ENCODE data around the gene COASY.
"Not testable (repeated sequence)": the region's sequence is repeated elsewhere in the genome, so short reads cannot be mapped to it uniquely, and the experiment has no call there.

Gene COASY

GRCh38 chr17:42544874-42545283 is 17.1 kb upstream of the COASY start:
- no peak overlapping the region for H3K4me3 ChIP-seq (replicated peaks in 1 of 2; ENCODE audit: low read depth in 2 of 2, low read length in 2 of 2)
- no peak for TF ChIP-seq CTCF (IDR thresholded peaks at IDR 0.05; ENCODE audit: low read depth, low read length)
- DNase-seq (ENCODE audit: low read depth in 2 of 2) = no peak

DNA sequence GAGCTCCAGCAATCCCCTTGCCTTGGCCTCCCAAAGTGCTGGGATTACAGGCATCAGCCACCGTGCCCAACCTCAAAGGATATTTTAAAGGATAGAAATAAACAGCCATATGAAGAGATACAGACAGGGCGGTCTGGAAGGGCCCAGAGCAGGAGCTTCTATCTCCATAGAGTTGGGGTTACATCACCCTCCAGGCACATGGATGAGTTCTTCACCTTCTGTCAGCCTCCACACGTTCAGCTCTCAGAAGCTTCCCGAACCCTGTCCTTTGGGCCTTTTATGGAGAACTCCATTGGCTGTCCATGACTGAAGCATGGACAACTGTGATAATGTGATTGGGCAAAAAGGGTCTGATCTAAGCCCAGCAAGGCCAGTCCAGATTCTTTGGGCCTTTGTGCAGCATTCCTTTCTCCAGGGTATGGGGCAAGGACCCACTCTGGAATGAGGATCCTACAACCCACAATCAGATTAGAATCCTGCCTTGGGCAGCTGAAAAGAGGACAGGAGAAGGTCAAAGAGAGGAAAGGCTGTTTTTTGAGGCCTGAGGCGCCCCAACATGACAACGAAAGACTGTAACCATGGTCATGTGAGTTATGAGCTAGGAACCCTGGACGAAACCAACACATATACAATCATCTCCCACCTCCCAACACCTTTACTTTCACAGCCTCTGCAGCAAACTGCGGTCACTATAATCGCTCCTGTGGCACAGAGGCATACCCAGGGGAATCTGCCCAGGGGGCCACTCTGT is 16.0 kb upstream of the COASY start:
- not testable (repeated sequence) for DNase-seq (ENCODE audit: low read depth in 2 of 2); H3K4me3 ChIP-seq (replicated peaks in 1 of 2; ENCODE audit: low read depth in 2 of 2, low read length in 2 of 2)

GRCh38 chr17:42547001-42547461 is 14.9 kb upstream of the COASY start:
- no peak for DNase-seq (ENCODE audit: low read depth in 2 of 2)
- no peak overlapping the region for H3K4me3 ChIP-seq (replicated peaks in 1 of 2; ENCODE audit: low read depth in 2 of 2, low read length in 2 of 2)
- no peak for TF ChIP-seq CTCF (IDR thresholded peaks at IDR 0.05; ENCODE audit: low read depth, low read length)

DNA sequence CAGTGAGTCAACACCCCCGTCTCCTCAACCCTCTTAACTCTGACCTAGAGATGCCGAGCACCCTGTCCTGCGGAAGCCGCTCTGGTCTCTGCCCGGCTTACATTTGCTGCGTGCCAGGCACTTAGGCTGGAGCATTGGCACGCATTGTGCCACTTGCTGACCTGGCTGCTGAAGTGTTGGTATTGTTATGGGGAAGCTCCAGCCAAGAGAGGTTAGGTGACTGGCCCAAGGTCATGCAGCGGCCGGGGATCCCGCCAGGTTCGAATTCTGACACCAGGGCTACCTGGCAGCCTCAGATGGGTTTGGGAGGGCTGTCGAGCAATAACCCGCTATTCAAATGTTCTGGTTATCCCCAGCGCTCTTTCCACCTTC is 14.3 kb upstream of the COASY start:
- DNase-seq (ENCODE audit: low read depth in 2 of 2) = no peak
- TF ChIP-seq CTCF (IDR thresholded peaks at IDR 0.05; ENCODE audit: low read depth, low read length) = no peak
- H3K4me3 ChIP-seq (replicated peaks in 1 of 2; ENCODE audit: low read depth in 2 of 2, low read length in 2 of 2) = no peak overlapping the region

DNA sequence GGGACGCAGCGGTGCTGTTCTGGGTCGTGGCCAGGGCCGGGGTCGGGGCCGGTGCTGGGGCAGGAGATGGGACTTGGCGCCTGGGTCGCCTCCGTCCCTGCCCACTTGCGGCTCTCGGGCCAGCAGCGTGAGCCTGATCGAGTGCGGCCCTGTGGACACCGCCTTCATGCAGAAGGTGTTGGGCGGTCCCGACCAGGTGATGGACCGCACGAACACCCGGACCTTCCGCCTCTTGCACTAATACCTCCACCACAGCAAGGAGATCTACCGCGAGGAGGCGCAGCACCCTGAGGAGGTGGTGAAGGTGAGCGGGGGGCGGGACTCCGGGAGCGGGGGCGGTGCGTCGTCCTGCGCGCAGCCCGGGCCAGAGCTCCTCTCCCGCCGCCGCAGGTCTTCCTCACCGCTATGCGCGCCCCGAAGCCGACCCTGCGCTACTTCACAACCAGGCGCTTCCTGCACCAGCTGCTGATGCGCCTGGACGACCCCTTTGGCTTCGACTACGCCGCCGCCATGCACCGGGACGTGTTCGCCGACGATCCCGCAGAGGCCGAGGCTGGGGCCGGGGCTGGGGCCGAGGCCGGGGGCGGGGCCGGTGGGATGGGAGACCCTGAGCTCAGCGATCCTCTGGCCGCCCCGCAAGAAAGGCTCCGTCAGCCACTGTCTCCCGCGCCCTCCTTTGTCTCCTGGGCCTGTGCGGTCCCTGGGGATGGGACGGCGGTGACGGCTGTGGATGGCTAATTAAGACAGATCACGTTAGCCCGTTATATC is 13.7 kb upstream of the COASY start:
- H3K4me3 ChIP-seq (replicated peaks in 1 of 2; ENCODE audit: low read depth in 2 of 2, low read length in 2 of 2) = peak overlapping the region; percentile 24 to 31
- DNase-seq (ENCODE audit: low read depth in 2 of 2) = peak; percentile 23 to 51
- TF ChIP-seq CTCF (IDR thresholded peaks at IDR 0.05; ENCODE audit: low read depth, low read length) = peak; percentile 14

DNA sequence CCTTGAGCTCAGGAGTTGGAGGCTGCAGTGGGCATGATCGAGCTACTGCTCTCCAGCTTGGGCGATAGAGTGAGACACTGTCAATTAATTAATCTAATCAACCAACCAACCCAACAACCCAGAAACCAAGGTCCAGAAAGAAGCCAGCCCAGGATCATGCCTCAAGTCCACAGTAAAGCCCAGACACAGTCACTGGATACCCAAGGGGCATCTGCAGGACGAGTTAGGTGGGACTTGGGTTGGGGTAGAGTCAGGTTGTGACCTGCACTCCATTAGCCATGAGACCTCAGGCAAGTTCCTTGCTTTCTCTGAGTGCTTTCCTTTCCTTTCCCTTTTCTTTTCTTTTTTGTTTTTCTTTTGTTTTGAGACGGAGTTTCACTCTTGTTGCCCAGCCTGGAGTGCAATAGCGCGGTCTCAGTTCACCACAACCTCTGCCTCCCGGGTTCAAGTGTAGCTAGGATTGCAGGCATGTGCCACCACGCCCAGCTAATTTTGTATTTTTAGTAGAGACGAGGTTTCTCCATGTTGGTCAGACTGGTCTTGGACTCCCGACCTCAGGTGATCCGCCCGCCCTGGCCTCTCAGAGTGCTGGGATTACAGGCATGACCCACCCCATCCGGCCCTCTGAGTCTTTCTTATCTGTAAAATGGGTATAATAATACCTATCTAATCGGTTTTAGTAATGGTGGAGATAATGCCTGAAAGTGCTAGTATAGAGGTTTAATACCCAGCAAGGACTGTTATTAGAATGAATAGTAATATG is 12.8 kb upstream of the COASY start:
- no peak for TF ChIP-seq CTCF (IDR thresholded peaks at IDR 0.05; ENCODE audit: low read depth, low read length)
- H3K4me3 ChIP-seq (replicated peaks in 1 of 2; ENCODE audit: low read depth in 2 of 2, low read length in 2 of 2) = no peak overlapping the region

GRCh38 chr17:42552736-42553135 is 9.2 kb upstream of the COASY start, which contains the start of gene HSD17B1:
TSS of gene HSD17B1 (plus strand) at chr17:42552923. CDS start at chr17:42552934, 11 bp downstream.
- H3K4me3 ChIP-seq (replicated peaks in 1 of 2; ENCODE audit: low read depth in 2 of 2, low read length in 2 of 2) = peak within 1 kb of the TSS; percentile 84 to 86
- not testable (repeated sequence) for DNase-seq (ENCODE audit: low read depth in 2 of 2)

More for the DNA sequence above, 12.8 kb upstream of the COASY start:
- DNase-seq (ENCODE audit: low read depth in 2 of 2) = no peak
